ENCODE data around the gene PLVAP. TPM values are rescaled to one million over a fixed set of nuclear protein-coding genes. Genes with fewer than 3 reads are reported as not detected.
A peak's percentile ranks its signal among the peaks of the same experiment; 100 is the strongest.

The PLVAP gene
- total and polyA plus RNA-seq, 11 donors, result 7.1 to 52.8 (median 24.5) TPM

DNA sequence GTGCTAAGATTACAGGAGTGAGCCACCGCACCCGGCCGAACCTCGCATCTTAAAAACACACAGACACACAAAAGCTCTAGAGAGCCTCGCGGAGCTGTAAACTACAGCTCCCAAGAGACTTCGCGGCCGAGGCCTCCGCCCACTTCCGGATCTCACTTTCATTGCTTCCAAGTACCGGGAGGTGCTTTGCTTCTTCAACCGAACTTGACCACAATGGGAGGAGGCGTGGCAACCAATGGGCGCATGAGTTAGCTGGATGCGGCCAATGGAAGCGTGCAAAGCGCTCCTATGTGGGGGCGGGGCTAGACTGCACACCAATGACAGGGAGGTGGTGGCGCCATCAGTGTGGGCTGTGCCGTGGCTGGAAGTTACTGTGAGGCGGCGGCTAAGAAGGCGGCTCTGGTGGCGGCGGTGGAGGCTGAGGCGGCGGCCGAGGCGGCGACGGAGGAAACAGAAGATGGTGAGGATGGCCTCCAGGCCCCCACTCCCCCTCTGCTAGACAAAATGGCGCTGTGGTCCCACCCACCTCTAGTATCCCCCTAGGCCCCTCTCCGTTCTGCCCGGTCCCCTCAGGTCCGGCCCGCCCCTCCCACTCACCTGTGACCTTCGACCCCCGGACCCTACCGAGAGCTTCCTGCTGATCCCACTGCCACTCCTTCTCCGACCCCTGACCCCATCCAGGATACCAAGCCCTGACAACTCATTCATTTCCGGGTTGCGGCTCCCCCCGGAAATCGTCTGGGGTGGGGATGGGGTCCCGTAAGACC lies 67.8 kb downstream of the PLVAP start, which contains the start of gene DDA1:
DDA1 (plus strand) TSS at position 366 of the 767 bp plus-strand sequence; CDS start at position 458, 92 bp downstream.
- H3K4me1 ChIP-seq, result peaks cover 3 to 54% (median 36%) of the 10 kb centered on the region in 12 donors
- peak within 1 kb of the TSS; percentile 58 to 98 (median 84) for H3K4me3 ChIP-seq
- H3K9me3 ChIP-seq, result no peaks in the 10 kb centered on the region
- WGBS, 4 donors, result 0 to 1% (median 0%) methylated on average over 28 to 46 of the region's 46 CpGs
- H3K36me3 ChIP-seq, result peaks cover 0 to 13% (median 8%) of the 10 kb centered on the region in 9 donors
- TF ChIP-seq, protein P1, sequence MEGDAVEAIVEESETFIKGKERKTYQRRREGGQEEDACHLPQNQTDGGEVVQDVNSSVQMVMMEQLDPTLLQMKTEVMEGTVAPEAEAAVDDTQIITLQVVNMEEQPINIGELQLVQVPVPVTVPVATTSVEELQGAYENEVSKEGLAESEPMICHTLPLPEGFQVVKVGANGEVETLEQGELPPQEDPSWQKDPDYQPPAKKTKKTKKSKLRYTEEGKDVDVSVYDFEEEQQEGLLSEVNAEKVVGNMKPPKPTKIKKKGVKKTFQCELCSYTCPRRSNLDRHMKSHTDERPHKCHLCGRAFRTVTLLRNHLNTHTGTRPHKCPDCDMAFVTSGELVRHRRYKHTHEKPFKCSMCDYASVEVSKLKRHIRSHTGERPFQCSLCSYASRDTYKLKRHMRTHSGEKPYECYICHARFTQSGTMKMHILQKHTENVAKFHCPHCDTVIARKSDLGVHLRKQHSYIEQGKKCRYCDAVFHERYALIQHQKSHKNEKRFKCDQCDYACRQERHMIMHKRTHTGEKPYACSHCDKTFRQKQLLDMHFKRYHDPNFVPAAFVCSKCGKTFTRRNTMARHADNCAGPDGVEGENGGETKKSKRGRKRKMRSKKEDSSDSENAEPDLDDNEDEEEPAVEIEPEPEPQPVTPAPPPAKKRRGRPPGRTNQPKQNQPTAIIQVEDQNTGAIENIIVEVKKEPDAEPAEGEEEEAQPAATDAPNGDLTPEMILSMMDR (IDR thresholded peaks at IDR 0.05), result no peak
- peak in 1 of 2 donors; percentile 55 for TF ChIP-seq POLR2A (IDR thresholded peaks at IDR 0.05)
- no peaks in the 10 kb centered on the region for H3K27me3 ChIP-seq
- ATAC-seq (peak; percentile 87 to 94 (median 93)), DNase-seq (peak; percentile 98 to 100 (median 100))
- peak within 1 kb of the TSS in 11 of 12 donors; percentile 51 to 84 (median 76) for H3K27ac ChIP-seq
- intact Hi-C loops (cut with DNase I), result loop anchor here in 1 of 10 donors (2.0 kb wide), 1 partner anchor 25 kb away; the partner anchor contains the start of gene ANO8

GRCh38 chr19:17307876-17308377 lies 69.2 kb downstream of the PLVAP start:
- H3K27ac ChIP-seq, result peak overlapping the region in 1 of 12 donors; percentile 95
- H3K27me3 ChIP-seq, result no peaks in the 10 kb centered on the region
- no peaks in the 10 kb centered on the region for H3K9me3 ChIP-seq
- TF ChIP-seq POLR2A (IDR thresholded peaks at IDR 0.05), result no peak
- TF ChIP-seq, protein P1 (IDR thresholded peaks at IDR 0.05), result no peak
- no peak overlapping the region for H3K4me3 ChIP-seq
- H3K36me3 ChIP-seq, result peaks cover 0 to 4% (median 0%) of the 10 kb centered on the region in 9 donors
- no peak for DNase-seq
- intact Hi-C loops (cut with DNase I), result loop anchor here in 1 of 10 donors (2.0 kb wide), 1 partner anchor 27 kb away; the partner anchor contains the start of gene ANO8
- peaks cover 4 to 63% (median 45%) of the 10 kb centered on the region in 12 donors for H3K4me1 ChIP-seq
- no peak for ATAC-seq
- WGBS, 4 donors, result 86 to 90% (median 89%) methylated on average over 8 of the region's 8 CpGs

DNA sequence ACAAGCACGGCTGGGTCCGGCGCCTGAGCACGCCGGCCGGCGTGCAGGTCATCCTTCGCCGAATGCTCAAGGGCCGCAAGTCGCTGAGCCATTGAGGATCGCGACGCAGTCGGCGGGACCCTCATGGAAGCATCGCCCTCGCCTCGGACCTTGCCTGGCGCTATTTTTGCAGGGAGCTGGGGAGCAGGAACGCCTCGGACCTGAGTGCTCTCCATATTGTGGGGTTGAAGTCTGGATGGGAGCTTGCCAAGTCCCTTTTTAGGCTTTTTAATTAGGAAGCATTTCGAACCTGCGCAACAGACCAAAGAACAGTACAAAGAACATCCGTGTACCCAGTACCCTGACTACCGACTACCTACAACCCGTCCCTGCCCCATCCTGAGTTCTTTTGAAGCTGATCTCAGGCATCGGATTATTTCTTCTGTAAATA lies 70.8 kb downstream of the PLVAP start:
- H3K27me3 ChIP-seq, result no peaks in the 10 kb centered on the region
- no peaks in the 10 kb centered on the region for H3K9me3 ChIP-seq
- H3K4me3 ChIP-seq, result peak overlapping the region; percentile 55 to 88 (median 71)
- no peak for TF ChIP-seq POLR2A (IDR thresholded peaks at IDR 0.05)
- TF ChIP-seq, protein P1 (IDR thresholded peaks at IDR 0.05), result no peak
- intact Hi-C loops (cut with DNase I), result no loop called here
- 6 to 11% (median 8%) methylated on average over 25 to 28 of the region's 28 CpGs for WGBS, 4 donors
- ATAC-seq, result no peak
- H3K4me1 ChIP-seq, result peaks cover 6 to 66% (median 49%) of the 10 kb centered on the region in 12 donors
- H3K27ac ChIP-seq, result peak overlapping the region; percentile 75 to 97 (median 95)
- DNase-seq, result no peak
- H3K36me3 ChIP-seq, result peaks cover 0 to under 1% (median 0%) of the 10 kb centered on the region in 9 donors
